ENCODE measurements around the gene FAM162B. TPM values are rescaled to one million over a fixed set of nuclear protein-coding genes. Genes with fewer than 3 reads are reported as not detected.
A peak's percentile ranks its signal among the peaks of the same experiment; 100 is the strongest.

FAM162B gene
- total and polyA plus RNA-seq, 7 donors, result 0.60 to 4.6 (median 2.2) TPM

- Histone ChIP-seq H3K36me3 (no peaks in the 10 kb centered on the region), H3K9me3 (no peaks in the 10 kb centered on the region), H3K27me3 (no peaks in the 10 kb centered on the region), H3K4me1 (no peaks in the 10 kb centered on the region), H3K4me3 (no peak overlapping the region), H3K27ac (no peak overlapping the region)
- TF ChIP-seq EP300 (IDR thresholded peaks at IDR 0.05), result no peak
- no peak for TF ChIP-seq POLR2A (IDR thresholded peaks at IDR 0.05)
- intact Hi-C loops (cut with DNase I), result no loop called here
- WGBS, 2 donors, result 68 to 79% methylated on average over 3 of the region's 3 CpGs
- DNase-seq, result no peak
Measured at GRCh38 chr6:116793224-116793623, 27.7 kb upstream of the FAM162B start.

DNA sequence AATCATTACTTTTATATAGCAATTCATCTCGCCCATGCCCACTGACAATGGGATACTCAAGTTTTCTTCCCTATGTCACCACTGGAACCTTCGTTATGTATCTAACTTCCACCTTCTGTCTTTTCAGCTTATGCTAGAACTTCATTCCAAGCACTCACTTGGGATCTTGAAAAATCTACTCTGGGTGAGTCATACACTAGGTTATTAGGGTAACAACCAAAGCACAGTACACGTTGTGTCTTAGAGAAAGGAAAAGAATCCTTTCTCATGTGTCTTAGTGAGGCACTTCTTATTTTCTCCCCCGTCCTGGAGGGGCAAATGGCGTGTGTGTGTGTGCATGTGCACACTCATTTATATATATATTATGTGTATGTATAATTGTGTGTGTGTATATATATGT is 18.3 kb upstream of the FAM162B start:
- Histone ChIP-seq H3K27me3 (no peaks in the 10 kb centered on the region), H3K4me3 (no peak overlapping the region), H3K27ac (no peak overlapping the region), H3K4me1 (no peaks in the 10 kb centered on the region), H3K9me3 (no peaks in the 10 kb centered on the region), H3K36me3 (no peaks in the 10 kb centered on the region)
- intact Hi-C loops (cut with DNase I), result no loop called here
- DNase-seq, result no peak
- no peak for TF ChIP-seq EP300 (IDR thresholded peaks at IDR 0.05)
- no peak for TF ChIP-seq POLR2A (IDR thresholded peaks at IDR 0.05)
- TF ChIP-seq POLR2AphosphoS5 (IDR thresholded peaks at IDR 0.05), result no peak
- TF ChIP-seq, protein P1, sequence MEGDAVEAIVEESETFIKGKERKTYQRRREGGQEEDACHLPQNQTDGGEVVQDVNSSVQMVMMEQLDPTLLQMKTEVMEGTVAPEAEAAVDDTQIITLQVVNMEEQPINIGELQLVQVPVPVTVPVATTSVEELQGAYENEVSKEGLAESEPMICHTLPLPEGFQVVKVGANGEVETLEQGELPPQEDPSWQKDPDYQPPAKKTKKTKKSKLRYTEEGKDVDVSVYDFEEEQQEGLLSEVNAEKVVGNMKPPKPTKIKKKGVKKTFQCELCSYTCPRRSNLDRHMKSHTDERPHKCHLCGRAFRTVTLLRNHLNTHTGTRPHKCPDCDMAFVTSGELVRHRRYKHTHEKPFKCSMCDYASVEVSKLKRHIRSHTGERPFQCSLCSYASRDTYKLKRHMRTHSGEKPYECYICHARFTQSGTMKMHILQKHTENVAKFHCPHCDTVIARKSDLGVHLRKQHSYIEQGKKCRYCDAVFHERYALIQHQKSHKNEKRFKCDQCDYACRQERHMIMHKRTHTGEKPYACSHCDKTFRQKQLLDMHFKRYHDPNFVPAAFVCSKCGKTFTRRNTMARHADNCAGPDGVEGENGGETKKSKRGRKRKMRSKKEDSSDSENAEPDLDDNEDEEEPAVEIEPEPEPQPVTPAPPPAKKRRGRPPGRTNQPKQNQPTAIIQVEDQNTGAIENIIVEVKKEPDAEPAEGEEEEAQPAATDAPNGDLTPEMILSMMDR (IDR thresholded peaks at IDR 0.05), result no peak
- 76% methylated on average over 5 of the region's 5 CpGs for WGBS, 2 donors

- DNase-seq, result no peak
- Histone ChIP-seq H3K36me3 (no peaks in the 10 kb centered on the region), H3K9me3 (no peaks in the 10 kb centered on the region), H3K4me1 (no peaks in the 10 kb centered on the region), H3K4me3 (no peak overlapping the region), H3K27me3 (no peaks in the 10 kb centered on the region), H3K27ac (no peak overlapping the region)
- 36 to 39% methylated on average over 13 of the region's 13 CpGs for WGBS, 2 donors
- intact Hi-C loops (cut with DNase I), result no loop called here
- TF ChIP-seq POLR2AphosphoS5 (IDR thresholded peaks at IDR 0.05) (no peak), EP300 (IDR thresholded peaks at IDR 0.05) (no peak), POLR2A (IDR thresholded peaks at IDR 0.05) (no peak)
- TF ChIP-seq, protein P1 (IDR thresholded peaks at IDR 0.05), result peak in 1 of 4 experiments; percentile 31
Measured at GRCh38 chr6:116779573-116780164, 14.2 kb upstream of the FAM162B start.

- WGBS, 2 donors, result 88 to 90% methylated on average over 1 of the region's 1 CpG
- TF ChIP-seq EP300 (IDR thresholded peaks at IDR 0.05) (no peak), POLR2A (IDR thresholded peaks at IDR 0.05) (no peak), POLR2AphosphoS5 (IDR thresholded peaks at IDR 0.05) (no peak)
- TF ChIP-seq, protein P1 (IDR thresholded peaks at IDR 0.05), result no peak
- H3K27ac ChIP-seq, result no peak overlapping the region
- H3K36me3 ChIP-seq, result no peaks in the 10 kb centered on the region
- no peak for DNase-seq
- peaks cover 0 to 3% (median 0%) of the 10 kb centered on the region in 3 donors for H3K27me3 ChIP-seq
- intact Hi-C loops (cut with DNase I), result no loop called here
- H3K4me1 ChIP-seq, result no peaks in the 10 kb centered on the region
- no peak overlapping the region for H3K4me3 ChIP-seq
- H3K9me3 ChIP-seq, result no peaks in the 10 kb centered on the region
Measured at GRCh38 chr6:116773886-116774285, 8.4 kb upstream of the FAM162B start.

DNA sequence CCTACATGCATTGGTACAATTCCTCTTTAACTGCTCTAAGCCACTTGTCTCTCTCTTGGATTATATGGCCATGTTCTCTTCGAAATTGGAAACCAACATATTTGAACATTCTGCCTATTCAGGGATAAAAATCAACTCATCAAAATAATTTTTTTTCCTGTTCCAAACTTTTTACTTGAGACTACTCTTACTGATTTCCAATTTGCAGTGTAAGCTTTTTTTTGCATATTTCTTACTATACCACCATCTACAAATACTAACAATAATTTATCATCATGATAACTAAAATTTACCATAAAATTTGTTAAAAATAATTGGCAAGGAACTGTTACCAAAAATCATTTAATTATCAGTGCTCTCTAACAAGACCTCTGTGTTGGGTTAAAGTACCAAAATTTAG is 6.9 kb upstream of the FAM162B start:
- Histone ChIP-seq H3K4me3 (no peak overlapping the region), H3K9me3 (no peaks in the 10 kb centered on the region), H3K36me3 (no peaks in the 10 kb centered on the region), H3K27me3 (peaks cover 0 to 5% (median 3%) of the 10 kb centered on the region in 3 donors), H3K27ac (no peak overlapping the region), H3K4me1 (no peaks in the 10 kb centered on the region)
- 67 to 84% methylated on average over 1 of the region's 1 CpG for WGBS, 2 donors
- intact Hi-C loops (cut with DNase I), result no loop called here
- no peak for DNase-seq
- no peak for TF ChIP-seq POLR2A (IDR thresholded peaks at IDR 0.05)
- TF ChIP-seq, protein P1 (IDR thresholded peaks at IDR 0.05), result no peak
- TF ChIP-seq EP300 (IDR thresholded peaks at IDR 0.05), result no peak
